ENCODE measurements around the gene UNC13B. TPM values are rescaled to one million over a fixed set of nuclear protein-coding genes. Genes with fewer than 3 reads are reported as not detected.

UNC13B gene
- total and polyA plus RNA-seq, 2 of the 13 experiments (the other 11 are each of a cell fraction or from before 2014, with no cell fraction given) = 14.0 to 18.3 TPM

GRCh38 chr9:35415402-35416097 is 253.7 kb downstream of the UNC13B start:
- H3K79me2 ChIP-seq (ENCODE audit: insufficient read depth, low read length) = no peaks in the 10 kb centered on the region
- peak; percentile 41 for DNase-seq (ENCODE audit: low spot score)
- ATAC-seq = peak; percentile 98
- in situ Hi-C loops (cut with HindIII; ENCODE audit: extremely low pct_ligation_motif_present, low pct_unique_long_range_greater_than_20kb) (no loop called here), intact Hi-C loops (cut with micrococcal nuclease; ENCODE audit: unreplicated experiment) (loop anchor here (1.0 to 10.0 kb wide), 2 partner anchors 59 to 298 kb away; no protein-coding TSS in a partner anchor)
- FAIRE-seq = peak; percentile 85
- H4K20me1 ChIP-seq (ENCODE audit: insufficient read depth, low read length) = no peaks in the 10 kb centered on the region
- H3K4me3 ChIP-seq (replicated peaks in 1 of 3; ENCODE audit: insufficient read depth in 1 of 3, low read depth in 2 of 3, low read length in 3 of 3) = no peak overlapping the region
- ChIA-PET CTCF (ENCODE audit: low intra/inter-chr PET ratio, low total read pairs) (no interaction called here), POLR2A (interaction anchor here (0.7 to 1.1 kb wide), 2 partner anchors 15 to 298 kb away, joined by 3 read pairs; no protein-coding TSS in a partner anchor)
- peaks cover 19% of the 10 kb centered on the region for H3K4me1 ChIP-seq (ENCODE audit: insufficient read depth, low read length)
- no peak overlapping the region for H3K27ac ChIP-seq (ENCODE audit: extremely low read length, insufficient read depth, low read length)
- BruUV-seq (replicated peaks) = no TSS peak
- H3K9me3 ChIP-seq (ENCODE audit: low read length) = no peaks in the 10 kb centered on the region
- no peak overlapping the region for H3K4me2 ChIP-seq (ENCODE audit: low read depth, low read length)
- 57% methylated on average over 6 of the region's 6 CpGs for WGBS (ENCODE audit: low lambda C conversion rate)
- H2AFZ ChIP-seq (ENCODE audit: low read length) = no peak overlapping the region
- no peaks in the 10 kb centered on the region for H3K27me3 ChIP-seq (ENCODE audit: control insufficient read depth in 1 of 2, insufficient read depth in 2 of 2, low read length in 2 of 2)
- H3K36me3 ChIP-seq (replicated peaks in 1 of 2; ENCODE audit: control insufficient read depth in 1 of 2, insufficient read depth in 2 of 2, low read length in 2 of 2) = no peaks in the 10 kb centered on the region
- no peak overlapping the region for H3K9ac ChIP-seq (ENCODE audit: insufficient read depth, low read depth, low read length)
- TF ChIP-seq, protein P1, sequence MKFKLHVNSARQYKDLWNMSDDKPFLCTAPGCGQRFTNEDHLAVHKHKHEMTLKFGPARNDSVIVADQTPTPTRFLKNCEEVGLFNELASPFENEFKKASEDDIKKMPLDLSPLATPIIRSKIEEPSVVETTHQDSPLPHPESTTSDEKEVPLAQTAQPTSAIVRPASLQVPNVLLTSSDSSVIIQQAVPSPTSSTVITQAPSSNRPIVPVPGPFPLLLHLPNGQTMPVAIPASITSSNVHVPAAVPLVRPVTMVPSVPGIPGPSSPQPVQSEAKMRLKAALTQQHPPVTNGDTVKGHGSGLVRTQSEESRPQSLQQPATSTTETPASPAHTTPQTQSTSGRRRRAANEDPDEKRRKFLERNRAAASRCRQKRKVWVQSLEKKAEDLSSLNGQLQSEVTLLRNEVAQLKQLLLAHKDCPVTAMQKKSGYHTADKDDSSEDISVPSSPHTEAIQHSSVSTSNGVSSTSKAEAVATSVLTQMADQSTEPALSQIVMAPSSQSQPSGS (CRISPR knock-in tag; IDR thresholded peaks at IDR 0.05) = no peak
- no peak for TF ChIP-seq ZNF609 (CRISPR knock-in tag; IDR thresholded peaks at IDR 0.05; ENCODE audit: borderline replicate concordance)
- peak; percentile 56 for TF ChIP-seq STAG1 (CRISPR knock-in tag; IDR thresholded peaks at IDR 0.05)
- TF ChIP-seq REL (CRISPR knock-in tag; conservative IDR thresholded peaks at IDR 0.05) = no peak
- TF ChIP-seq ZNF652 (CRISPR knock-in tag; IDR thresholded peaks at IDR 0.05; ENCODE audit: borderline replicate concordance, low read depth) = no peak
- no peak for TF ChIP-seq ZNF335 (CRISPR knock-in tag; IDR thresholded peaks at IDR 0.05)
- TF ChIP-seq ZNF24 (IDR thresholded peaks at IDR 0.05) = no peak
- TF ChIP-seq ZNF782 (CRISPR knock-in tag; IDR thresholded peaks at IDR 0.05; ENCODE audit: borderline replicate concordance) = no peak
- no peak for TF ChIP-seq MAZ (IDR thresholded peaks at IDR 0.05; ENCODE audit: borderline replicate concordance, low read depth, low read length)
- no peak for TF ChIP-seq MAZ (CRISPR knock-in tag; IDR thresholded peaks at IDR 0.05; ENCODE audit: low read depth)
- TF ChIP-seq TARDBP (CRISPR knock-in tag; IDR thresholded peaks at IDR 0.05) = 0 out of 2 replicates have a peak, but pooled peaks have one; percentile 24
- TF ChIP-seq, protein P2, sequence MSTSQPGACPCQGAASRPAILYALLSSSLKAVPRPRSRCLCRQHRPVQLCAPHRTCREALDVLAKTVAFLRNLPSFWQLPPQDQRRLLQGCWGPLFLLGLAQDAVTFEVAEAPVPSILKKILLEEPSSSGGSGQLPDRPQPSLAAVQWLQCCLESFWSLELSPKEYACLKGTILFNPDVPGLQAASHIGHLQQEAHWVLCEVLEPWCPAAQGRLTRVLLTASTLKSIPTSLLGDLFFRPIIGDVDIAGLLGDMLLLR (CRISPR knock-in tag; IDR thresholded peaks at IDR 0.05) = no peak
- no peak for TF ChIP-seq HNF4A (CRISPR knock-in tag; IDR thresholded peaks at IDR 0.05)
- no peak for TF ChIP-seq ZIK1 (CRISPR knock-in tag; IDR thresholded peaks at IDR 0.05; ENCODE audit: borderline replicate concordance, low read depth)
- peak; percentile 54; the same call in 1 of the 2 replicates for TF ChIP-seq HNF1B (CRISPR knock-in tag; IDR thresholded peaks at IDR 0.05)
- no peak for TF ChIP-seq ZC3H4 (CRISPR knock-in tag; IDR thresholded peaks at IDR 0.05; ENCODE audit: borderline replicate concordance)
